ENCODE data around the gene ACBD3. TPM values are rescaled to one million over a fixed set of nuclear protein-coding genes. Genes with fewer than 3 reads are reported as not detected.
A peak's percentile ranks its signal among the peaks of the same experiment; 100 is the strongest.

The ACBD3 gene
- total RNA-seq: 10 to 100 TPM; 14.6 to 23.6 (median 17.5) TPM
- long read RNA-seq, partial matches to known transcripts: 0 of 2 reads
- long read RNA-seq, other reads (novel, unspliced or antisense): 2 of 2 reads

DNA sequence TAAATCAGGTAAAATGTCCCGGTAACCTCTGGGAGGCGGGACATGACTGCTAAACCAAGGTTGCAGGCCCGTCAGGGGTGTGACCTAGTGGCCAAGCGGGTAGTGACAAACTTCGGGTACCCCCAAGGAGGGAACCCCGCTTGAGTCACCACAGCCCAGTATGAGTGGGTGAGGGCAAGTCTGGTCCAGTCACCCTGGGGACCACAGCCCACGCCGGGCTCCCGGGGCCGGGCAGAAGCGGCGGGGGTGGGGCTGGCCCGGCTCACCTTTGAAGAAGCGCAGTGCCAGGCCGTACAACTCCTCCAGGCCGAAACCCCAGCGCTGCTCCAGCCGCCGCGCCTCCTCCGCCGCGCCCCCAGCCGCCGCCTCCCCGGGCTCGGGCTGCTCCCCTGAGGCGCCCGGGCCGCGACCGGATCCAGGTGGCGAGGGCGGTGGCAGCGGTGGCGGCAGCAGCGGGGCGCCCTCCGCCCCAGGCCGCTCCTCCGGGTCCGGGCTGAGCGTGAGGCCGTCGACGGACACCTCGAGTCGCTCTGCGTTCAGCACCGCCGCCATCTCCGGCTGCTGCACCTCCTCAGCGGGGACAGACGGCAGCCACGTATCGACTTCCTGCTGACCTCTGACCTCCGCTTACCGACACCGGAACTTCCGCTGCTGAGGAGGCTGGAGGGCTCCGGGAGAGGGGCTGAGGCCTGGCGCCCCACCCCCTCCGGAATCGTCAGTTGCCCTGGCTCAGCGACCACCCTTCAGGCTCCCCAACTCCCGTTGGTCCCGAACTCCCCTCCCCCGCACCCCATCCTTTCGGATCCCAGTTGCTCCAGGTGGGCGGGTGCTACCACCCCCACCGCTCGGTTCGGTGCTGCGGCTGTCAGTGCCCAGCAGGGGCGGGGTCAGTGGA lies at the start of gene ACBD3:
ACBD3 (minus strand) TSS at position 618 of the 895 bp plus-strand sequence; CDS start at position 552, 66 bp downstream.
- H3K36me3 ChIP-seq: no peaks in the 10 kb centered on the region
- peak; percentile 95 to 97 (median 96) for ATAC-seq
- no peaks in the 10 kb centered on the region for H3K27me3 ChIP-seq
- WGBS (ENCODE audit: insufficient coverage, low coverage, low lambda C conversion rate, missing lambda C conversion rate): 0% methylated on average over 1 of the region's 75 CpGs
- H3K4me3 ChIP-seq: peak within 1 kb of the TSS; percentile 84 to 95 (median 86)
- H3K4me1 ChIP-seq: peaks cover 0 to 32% (median 8%) of the 10 kb centered on the region in 4 donors
- peak; percentile 87 to 91 (median 89) for DNase-seq
- H3K9me3 ChIP-seq: no peaks in the 10 kb centered on the region
- H3K27ac ChIP-seq: peak within 1 kb of the TSS; percentile 81 to 89 (median 85)
- intact Hi-C loops (cut with DNase I): no loop called here
- peak; percentile 91 for TF ChIP-seq POLR2A (IDR thresholded peaks at IDR 0.05)
- TF ChIP-seq, protein P1, sequence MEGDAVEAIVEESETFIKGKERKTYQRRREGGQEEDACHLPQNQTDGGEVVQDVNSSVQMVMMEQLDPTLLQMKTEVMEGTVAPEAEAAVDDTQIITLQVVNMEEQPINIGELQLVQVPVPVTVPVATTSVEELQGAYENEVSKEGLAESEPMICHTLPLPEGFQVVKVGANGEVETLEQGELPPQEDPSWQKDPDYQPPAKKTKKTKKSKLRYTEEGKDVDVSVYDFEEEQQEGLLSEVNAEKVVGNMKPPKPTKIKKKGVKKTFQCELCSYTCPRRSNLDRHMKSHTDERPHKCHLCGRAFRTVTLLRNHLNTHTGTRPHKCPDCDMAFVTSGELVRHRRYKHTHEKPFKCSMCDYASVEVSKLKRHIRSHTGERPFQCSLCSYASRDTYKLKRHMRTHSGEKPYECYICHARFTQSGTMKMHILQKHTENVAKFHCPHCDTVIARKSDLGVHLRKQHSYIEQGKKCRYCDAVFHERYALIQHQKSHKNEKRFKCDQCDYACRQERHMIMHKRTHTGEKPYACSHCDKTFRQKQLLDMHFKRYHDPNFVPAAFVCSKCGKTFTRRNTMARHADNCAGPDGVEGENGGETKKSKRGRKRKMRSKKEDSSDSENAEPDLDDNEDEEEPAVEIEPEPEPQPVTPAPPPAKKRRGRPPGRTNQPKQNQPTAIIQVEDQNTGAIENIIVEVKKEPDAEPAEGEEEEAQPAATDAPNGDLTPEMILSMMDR (IDR thresholded peaks at IDR 0.05): peak in 1 of 4 donors; percentile 32

DNA sequence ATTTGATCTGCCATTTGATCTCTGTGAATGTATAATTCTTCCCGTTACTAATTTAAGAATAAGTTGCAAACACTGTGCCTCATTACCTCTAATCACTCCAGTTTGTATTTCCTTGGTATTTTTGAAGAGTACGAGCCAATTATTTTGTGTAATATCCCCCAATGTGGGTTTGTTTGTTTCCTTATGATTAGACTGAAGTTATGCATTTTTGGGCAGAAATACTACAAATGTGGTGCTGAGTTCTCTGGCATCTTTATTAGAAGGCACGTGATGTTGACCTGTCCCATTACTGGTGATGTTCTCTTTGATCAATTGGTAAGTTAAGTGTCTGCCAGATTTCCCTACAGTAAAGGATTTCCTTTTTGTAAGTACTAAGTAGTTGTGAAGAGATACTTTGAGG lies 47.3 kb upstream of the ACBD3 start:
- no peak for DNase-seq
- intact Hi-C loops (cut with DNase I): no loop called here
- 74% methylated on average over 3 of the region's 3 CpGs for WGBS (ENCODE audit: insufficient coverage, low coverage, low lambda C conversion rate, missing lambda C conversion rate)

GRCh38 chr1:226233293-226233692 lies 46.8 kb upstream of the ACBD3 start:
- Histone ChIP-seq H3K27ac (no peak overlapping the region), H3K9me3 (no peaks in the 10 kb centered on the region), H3K4me1 (no peaks in the 10 kb centered on the region), H3K36me3 (peaks cover 0 to 2% (median 0%) of the 10 kb centered on the region in 4 donors), H3K27me3 (no peaks in the 10 kb centered on the region), H3K4me3 (no peak overlapping the region)
- ATAC-seq (no peak), DNase-seq (no peak)
- WGBS (ENCODE audit: insufficient coverage, low coverage, low lambda C conversion rate, missing lambda C conversion rate): 85% methylated on average over 6 of the region's 6 CpGs
- no peak for TF ChIP-seq POLR2A (IDR thresholded peaks at IDR 0.05)
- TF ChIP-seq, protein P1 (IDR thresholded peaks at IDR 0.05): no peak
- intact Hi-C loops (cut with DNase I): no loop called here

More for the DNA sequence above, 47.3 kb upstream of the ACBD3 start:
- H3K27me3 ChIP-seq: no peaks in the 10 kb centered on the region
- no peak for TF ChIP-seq POLR2A (IDR thresholded peaks at IDR 0.05)
- TF ChIP-seq, protein P1 (IDR thresholded peaks at IDR 0.05): no peak
- H3K4me3 ChIP-seq: no peak overlapping the region
- peaks cover 0 to 2% (median 0%) of the 10 kb centered on the region in 4 donors for H3K36me3 ChIP-seq
- no peak for ATAC-seq
- H3K9me3 ChIP-seq: no peaks in the 10 kb centered on the region
- no peak overlapping the region for H3K27ac ChIP-seq
- no peaks in the 10 kb centered on the region for H3K4me1 ChIP-seq

GRCh38 chr1:226226601-226227000 lies 40.1 kb upstream of the ACBD3 start:
- no peak overlapping the region for H3K4me3 ChIP-seq
- no peaks in the 10 kb centered on the region for H3K9me3 ChIP-seq
- no peak overlapping the region for H3K27ac ChIP-seq
- no CpG with 5 or more reads among the region's 3 CpGs for WGBS (ENCODE audit: insufficient coverage, low coverage, low lambda C conversion rate, missing lambda C conversion rate)
- H3K27me3 ChIP-seq: peaks cover 0 to 3% of the 10 kb centered on the region in 2 donors
- H3K4me1 ChIP-seq: no peaks in the 10 kb centered on the region
- TF ChIP-seq POLR2A (IDR thresholded peaks at IDR 0.05): no peak
- TF ChIP-seq, protein P1 (IDR thresholded peaks at IDR 0.05): no peak
- no peaks in the 10 kb centered on the region for H3K36me3 ChIP-seq
- no peak for DNase-seq
- no peak for ATAC-seq
- intact Hi-C loops (cut with DNase I): no loop called here

Data from right lobe of liver (tissue), 6 donors.